HEK293T (cell line): ENCODE data around the gene IL17C.

Experiments
- CTCF ChIA-PET: fragments of 350-600 bp; formaldehyde crosslinking; extraction: SDS; loops from one replicate; lab custom pipeline; 2021; ENCODE audit warnings: antibody characterized with exemption, inconsistent platforms; lab: Yijun Ruan, JAX
- POLR2A ChIA-PET: fragments of 350-600 bp; formaldehyde crosslinking; extraction: SDS; loops from one replicate; lab custom pipeline; 2020; ENCODE audit warnings: antibody characterized with exemption, inconsistent platforms; lab: Yijun Ruan, JAX
- DNase-seq: peaks from one replicate; pipeline ENCODE4 v3.0.0; 2012; ENCODE audit warnings: mixed read lengths; ENCODE audit errors: extremely low spot score
- ARNT ChIP-seq: fragments of 450-650 bp; IDR thresholded peaks from 2 replicates; pipeline ENCODE4 v1.6.1; 2017; ENCODE audit warnings: mild to moderate bottlenecking
- BHLHE40 ChIP-seq: fragments of 450-650 bp; IDR thresholded peaks from 2 replicates; pipeline ENCODE4 v1.6.1; 2016; ENCODE audit warnings: mild to moderate bottlenecking, moderate library complexity, borderline replicate concordance
- CTBP1 ChIP-seq: fragments of 450-650 bp; IDR thresholded peaks from 2 replicates; pipeline ENCODE4 v1.6.1; 2016; ENCODE audit warnings: borderline replicate concordance
- ELF4 ChIP-seq: fragments of 450-650 bp; IDR thresholded peaks from 2 replicates; pipeline ENCODE4 v1.6.1; 2017; ENCODE audit warnings: antibody characterized with exemption
- FOXA1 ChIP-seq: fragments of 450-650 bp; IDR thresholded peaks from 2 replicates; pipeline ENCODE4 v1.6.1; 2016; ENCODE audit warnings: mild to moderate bottlenecking
- FOXK2 ChIP-seq: fragments of 450-650 bp; IDR thresholded peaks from 2 replicates; pipeline ENCODE4 v1.6.1; 2016; ENCODE audit warnings: mild to moderate bottlenecking
- FOXM1 ChIP-seq: fragments of 450-650 bp; IDR thresholded peaks from 2 replicates; pipeline ENCODE4 v1.6.1; 2017; ENCODE audit warnings: mild to moderate bottlenecking, borderline replicate concordance
- HDGF ChIP-seq: fragments of 450-650 bp; IDR thresholded peaks from 2 replicates; pipeline ENCODE4 v1.6.1; 2017; ENCODE audit warnings: antibody characterized with exemption, borderline replicate concordance
- L3MBTL2 ChIP-seq: fragments of 450-650 bp; conservative IDR thresholded peaks from 2 replicates; pipeline ENCODE4 v1.6.1; 2016; ENCODE audit warnings: mild to moderate bottlenecking
- LEF1 ChIP-seq: fragments of 450-650 bp; IDR thresholded peaks from 2 replicates; pipeline ENCODE4 v1.6.1; 2017; ENCODE audit warnings: mild to moderate bottlenecking, borderline replicate concordance
- NFRKB ChIP-seq: fragments of 450-650 bp; IDR thresholded peaks from 2 replicates; pipeline ENCODE4 v1.6.1; 2016; ENCODE audit warnings: mild to moderate bottlenecking, moderate library complexity
- PKNOX1 ChIP-seq: fragments of 450-650 bp; IDR thresholded peaks from 2 replicates; pipeline ENCODE4 v1.6.1; 2016
- SP1 ChIP-seq: fragments of 450-650 bp; IDR thresholded peaks from 2 replicates; pipeline ENCODE4 v1.6.1; 2017
- SUZ12 ChIP-seq: fragments of 450-650 bp; IDR thresholded peaks from 2 replicates; pipeline ENCODE4 v1.6.1; 2016; ENCODE audit warnings: mild to moderate bottlenecking
- TARDBP ChIP-seq: fragments of 450-650 bp; IDR thresholded peaks from 2 replicates; pipeline ENCODE4 v1.6.1; 2016
- ZNF384 ChIP-seq: fragments of 450-650 bp; IDR thresholded peaks from 2 replicates; pipeline ENCODE4 v1.6.1; 2016

Gene IL17C

GRCh38 chr16:88638323-88639230 lies at the start of gene IL17C:
TSS of gene IL17C (plus strand) at chr16:88638572. CDS start at chr16:88638642, 70 bp downstream.
- DNase-seq, result no peak
- CTCF ChIA-PET, result no interaction called here
- POLR2A ChIA-PET, result no interaction called here

GRCh38 chr16:88588754-88589153 lies 49.6 kb upstream of the IL17C start:
- TF ChIP-seq TARDBP (no peak), FOXA1 (no peak), FOXK2 (no peak), ZNF384 (no peak), CTBP1 (no peak), SP1 (no peak), SUZ12 (no peak), FOXM1 (no peak), NFRKB (no peak), HDGF (no peak), L3MBTL2 (no peak), ELF4 (no peak)
- ChIA-PET POLR2A (no interaction called here), CTCF (no interaction called here)
- no peak for DNase-seq

More at GRCh38 chr16:88638323-88639230, at the start of gene IL17C:
- TF ChIP-seq SP1 (no peak), NFRKB (no peak), FOXA1 (no peak), FOXK2 (no peak), ELF4 (no peak), SUZ12 (no peak), CTBP1 (no peak)

GRCh38 chr16:88589441-88589840 lies 48.9 kb upstream of the IL17C start:
- DNase-seq, result no peak
- ChIA-PET POLR2A (interaction anchor here (1.0 kb wide), 1 partner anchor 19 kb away, joined by 4 read pairs; the partner anchor contains the start of gene ZC3H18), CTCF (no interaction called here)
- TF ChIP-seq NFRKB, result no peak
- TF ChIP-seq BHLHE40, result no peak
- TF ChIP-seq TARDBP, result no peak
- no peak for TF ChIP-seq ARNT
- TF ChIP-seq ELF4, result no peak
- no peak for TF ChIP-seq SP1
- TF ChIP-seq HDGF, result no peak
- no peak for TF ChIP-seq SUZ12
- TF ChIP-seq FOXM1, result no peak
- TF ChIP-seq FOXA1, result no peak
- TF ChIP-seq L3MBTL2, result no peak

- CTCF ChIA-PET, result no interaction called here
- DNase-seq, result no peak
- POLR2A ChIA-PET, result no interaction called here
- TF ChIP-seq ZNF384 (no peak), CTBP1 (no peak), NFRKB (no peak), FOXA1 (no peak), BHLHE40 (no peak), L3MBTL2 (no peak), ELF4 (no peak), FOXM1 (no peak), PKNOX1 (no peak), TARDBP (no peak), HDGF (no peak), ARNT (no peak), SUZ12 (no peak)
Observed at GRCh38 chr16:88591577-88592021, 46.8 kb upstream of the IL17C start.

GRCh38 chr16:88593061-88593460 lies 45.3 kb upstream of the IL17C start:
- TF ChIP-seq L3MBTL2, result no peak
- TF ChIP-seq PKNOX1, result no peak
- TF ChIP-seq BHLHE40, result no peak
- no peak for TF ChIP-seq FOXK2
- no peak for TF ChIP-seq CTBP1
- no peak for TF ChIP-seq SUZ12
- TF ChIP-seq NFRKB, result no peak
- no peak for TF ChIP-seq FOXA1
- no peak for TF ChIP-seq ARNT
- no peak for TF ChIP-seq FOXM1
- TF ChIP-seq ZNF384, result no peak
- TF ChIP-seq LEF1, result no peak
- DNase-seq, result no peak
- CTCF ChIA-PET, result no interaction called here
- POLR2A ChIA-PET, result interaction anchor here (2.4 kb wide), 1 partner anchor 23 kb away, joined by 9 read pairs; the partner anchor contains the start of gene ZC3H18

- DNase-seq, result no peak
- POLR2A ChIA-PET, result interaction anchor here (2.4 kb wide), 1 partner anchor 23 kb away, joined by 9 read pairs; the partner anchor contains the start of gene ZC3H18
- TF ChIP-seq BHLHE40, result no peak
- no peak for TF ChIP-seq FOXM1
- TF ChIP-seq FOXA1, result no peak
- TF ChIP-seq CTBP1, result no peak
- no peak for TF ChIP-seq FOXK2
- no peak for TF ChIP-seq PKNOX1
- no peak for TF ChIP-seq HDGF
- no peak for TF ChIP-seq ZNF384
- no peak for TF ChIP-seq ARNT
- no peak for TF ChIP-seq SUZ12
- no peak for TF ChIP-seq NFRKB
- no peak for TF ChIP-seq SP1
- TF ChIP-seq ELF4, result no peak
- TF ChIP-seq LEF1, result no peak
- CTCF ChIA-PET, result no interaction called here
Observed at GRCh38 chr16:88593489-88593888, 44.9 kb upstream of the IL17C start.
